KOPT-K1 (cell line): ENCODE results near the gene ZNF556.

Source experiments
- H3K27ac ChIP-seq: fragments of 200-600 bp; sonication (generic); 2 replicates; pipeline ENCODE4 v1.5.1; 2016; ENCODE audit warnings: antibody characterized with exemption, mild to moderate bottlenecking, low read depth, low read length; ENCODE audit not compliant: poor library complexity, severe bottlenecking
- H3K36me3 ChIP-seq: fragments of 200-600 bp; sonication (generic); 2 replicates; pipeline ENCODE4 v1.5.1; 2017; ENCODE audit warnings: antibody characterized with exemption, mild to moderate bottlenecking, low read length, moderate library complexity; ENCODE audit not compliant: insufficient read depth
- H3K9me3 ChIP-seq: fragments of 200-600 bp; sonication (generic); 2 replicates; pipeline ENCODE4 v1.5.1; 2017; ENCODE audit warnings: antibody characterized with exemption, low read length, mild to moderate bottlenecking; ENCODE audit not compliant: insufficient read depth, poor library complexity, severe bottlenecking

ZNF556 gene

DNA sequence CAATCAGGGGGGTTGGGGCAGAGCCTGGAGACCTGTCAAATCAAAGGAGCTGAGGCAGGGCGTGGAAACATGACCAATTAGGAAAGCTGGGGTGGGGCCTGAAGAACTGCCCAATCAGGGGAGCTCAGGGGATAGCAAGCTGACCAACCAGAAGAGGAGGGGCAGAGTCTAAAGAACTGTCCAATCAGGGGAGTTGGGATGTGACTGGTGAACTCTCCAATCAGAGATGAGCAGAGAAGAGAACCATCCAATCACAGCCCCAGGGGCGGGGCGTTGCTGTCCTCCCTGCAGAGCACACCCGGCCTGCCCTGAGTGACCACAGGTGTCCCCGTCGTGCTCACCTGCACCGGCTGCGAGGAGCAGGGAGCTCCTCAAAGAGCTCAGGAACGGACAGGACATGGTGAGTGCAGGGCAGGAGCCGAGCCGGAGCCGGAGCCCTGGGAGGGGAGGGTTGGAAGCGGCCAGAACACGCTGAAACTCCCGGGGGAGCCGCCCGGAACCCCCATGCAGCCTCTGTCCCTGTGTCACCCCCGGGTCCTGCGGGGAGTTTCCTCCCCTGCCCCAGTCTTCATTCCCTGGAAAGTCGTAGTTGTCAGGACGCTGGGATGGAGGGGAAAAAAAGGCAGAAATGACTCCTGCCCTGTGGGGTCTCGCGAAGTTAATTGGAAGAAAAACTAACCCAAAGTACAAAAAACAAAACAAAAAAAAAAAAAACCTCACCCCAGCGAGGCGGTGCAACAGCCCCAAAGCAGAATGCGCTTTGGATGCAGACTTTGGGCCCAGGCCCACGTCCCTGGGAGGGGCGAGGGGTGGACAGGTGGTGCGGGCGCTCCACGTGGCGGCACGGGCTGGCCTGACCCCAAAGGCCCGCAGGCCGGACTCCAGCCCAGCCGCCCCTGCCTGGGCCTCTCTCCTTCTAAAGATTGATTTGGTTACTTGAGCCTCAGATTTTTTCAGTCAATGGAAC, at the start of gene ZNF556:
Gene ZNF556 (plus strand): TSS at position 311 of the 967 bp plus-strand sequence. CDS start 87 bp downstream, at position 398.
- no peaks in the 10 kb centered on the region for H3K36me3 ChIP-seq
- H3K9me3 ChIP-seq = peaks cover 23% of the 10 kb centered on the region
- no peak within 1 kb of the TSS for H3K27ac ChIP-seq

DNA sequence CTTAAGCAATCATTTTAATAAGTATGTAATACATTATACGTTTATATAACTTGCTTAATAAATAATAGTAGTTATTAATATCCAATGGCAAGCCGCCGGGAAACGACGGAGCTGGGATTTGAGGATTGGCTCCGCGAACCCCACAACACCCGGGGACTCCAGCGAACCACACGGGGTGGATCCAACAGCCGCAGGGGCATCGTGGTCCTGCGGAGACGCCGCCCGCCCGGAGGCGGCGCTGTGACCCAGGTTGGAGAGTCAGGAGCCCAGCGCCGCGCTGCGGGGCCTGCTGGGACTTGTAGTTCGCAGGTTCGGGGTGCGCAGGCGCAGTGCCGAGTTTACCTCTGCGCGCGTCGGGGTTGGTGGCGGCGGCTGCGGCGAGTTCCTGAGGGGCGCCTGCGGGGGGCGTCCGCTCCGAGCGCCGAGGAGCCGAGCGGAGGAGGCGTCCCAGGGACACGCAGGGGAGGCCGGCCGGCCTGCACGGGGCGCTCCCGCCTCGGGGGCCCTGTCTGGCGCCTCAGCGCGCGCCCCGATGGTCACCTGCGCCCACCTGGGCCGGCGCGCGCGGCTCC, 47.5 kb upstream of the ZNF556 start, which contains the start of gene ZNF554:
Gene ZNF554 (plus strand): TSS at position 329 of the 572 bp plus-strand sequence. CDS start 204 bp downstream, at position 533.
- Histone ChIP-seq H3K36me3 (peaks cover 14% of the 10 kb centered on the region), H3K27ac (peak within 1 kb of the TSS; percentile 50), H3K9me3 (no peaks in the 10 kb centered on the region)

DNA sequence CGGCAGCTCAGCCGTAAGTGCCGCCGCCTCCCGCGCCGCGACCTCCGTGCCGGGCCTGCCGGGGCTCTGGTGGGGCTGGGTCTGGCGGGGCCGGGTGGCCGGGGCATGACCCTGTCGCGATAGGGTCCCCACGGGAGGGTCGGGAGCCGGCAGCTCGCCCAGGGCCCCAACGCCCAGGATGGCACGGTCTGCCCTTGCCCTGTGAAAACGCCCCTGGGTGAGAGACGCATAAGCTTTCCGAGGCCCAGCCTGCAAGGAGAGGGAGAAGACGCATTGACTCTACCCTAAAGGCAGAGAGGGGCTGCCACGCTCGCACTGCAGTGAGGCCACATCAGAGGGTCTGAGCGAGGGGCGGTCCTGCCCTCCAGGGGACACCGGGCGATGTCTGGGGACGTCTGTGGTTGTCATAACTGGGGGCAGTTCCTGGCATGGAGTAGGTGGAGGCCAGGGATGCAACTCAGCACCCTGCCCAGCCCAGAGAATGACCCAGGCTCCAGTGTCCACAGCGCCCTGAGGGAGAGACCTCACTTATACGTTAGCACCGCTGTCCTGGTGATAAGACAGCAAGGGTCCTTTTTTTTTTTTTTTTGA, 46.9 kb upstream of the ZNF556 start:
- Histone ChIP-seq H3K36me3 (peaks cover 8% of the 10 kb centered on the region), H3K9me3 (no peaks in the 10 kb centered on the region), H3K27ac (peak overlapping the region; percentile 50)

DNA sequence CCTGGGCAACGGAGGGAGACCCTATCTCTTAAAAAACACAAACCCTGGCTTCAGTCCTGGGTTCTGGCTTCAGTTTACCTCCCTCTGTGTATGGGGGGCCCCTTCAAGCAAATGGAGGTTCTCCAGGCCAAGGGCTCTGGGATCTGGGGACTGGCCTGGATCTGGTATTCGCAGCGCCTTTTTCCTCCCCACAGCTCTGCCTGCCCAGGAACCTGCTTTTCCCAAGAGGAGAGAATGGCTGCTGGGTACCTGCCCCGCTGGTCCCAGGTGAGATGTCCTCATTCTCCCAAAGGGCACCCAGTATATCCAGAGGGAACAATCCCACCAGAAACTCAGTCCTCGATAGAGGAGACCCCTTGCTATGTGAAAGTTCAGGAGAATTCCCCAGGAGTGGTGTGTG, 44.3 kb upstream of the ZNF556 start:
- H3K27ac ChIP-seq = no peak overlapping the region
- H3K36me3 ChIP-seq = peaks cover 2% of the 10 kb centered on the region; the same call in 1 of the 2 replicates
- peaks cover 5% of the 10 kb centered on the region for H3K9me3 ChIP-seq

DNA sequence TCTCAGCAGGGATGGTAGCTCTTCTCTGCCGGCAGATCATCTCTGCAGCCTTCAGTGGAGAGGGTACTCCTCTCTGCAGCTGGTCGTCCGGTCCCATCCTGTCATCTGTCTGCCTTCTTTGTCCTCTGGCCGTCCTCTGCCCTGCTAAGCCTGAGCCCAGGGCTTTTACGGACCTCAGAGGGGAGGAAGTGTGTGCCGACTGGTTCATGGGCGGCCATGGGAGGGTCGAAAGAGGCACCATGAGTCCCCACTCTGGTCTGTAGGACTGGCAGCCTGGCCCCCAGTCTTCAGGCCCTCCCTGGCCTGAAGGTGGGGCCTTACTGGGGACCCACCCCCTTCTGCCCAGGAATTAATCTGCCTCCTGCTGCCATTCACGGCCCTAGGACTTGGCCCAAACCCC, 43.5 kb upstream of the ZNF556 start:
- Histone ChIP-seq H3K36me3 (peaks cover 7% of the 10 kb centered on the region; the same call in 1 of the 2 replicates), H3K9me3 (peaks cover 13% of the 10 kb centered on the region), H3K27ac (no peak overlapping the region)

DNA sequence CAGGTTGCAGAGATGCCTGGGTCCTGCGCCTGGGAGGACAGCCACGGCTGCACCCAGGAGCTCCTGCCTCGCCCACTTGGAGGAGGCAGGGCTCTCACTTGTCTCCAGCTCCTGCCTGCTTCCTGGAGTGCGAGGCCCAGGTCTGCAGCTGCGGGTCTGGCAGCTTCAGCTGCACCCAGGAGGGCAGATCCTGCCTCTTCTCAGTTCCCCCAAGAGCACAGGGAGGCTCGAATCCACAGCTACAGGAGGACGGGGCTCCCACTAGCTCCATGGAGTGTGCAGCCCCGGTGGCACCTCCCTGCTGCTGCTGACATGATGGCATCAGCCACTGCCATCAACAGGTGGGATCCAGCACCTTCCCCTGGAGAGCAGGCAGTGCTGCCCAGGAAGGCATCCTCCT, 43.0 kb upstream of the ZNF556 start:
- Histone ChIP-seq H3K9me3 (peaks cover 13% of the 10 kb centered on the region), H3K27ac (no peak overlapping the region), H3K36me3 (peaks cover 7% of the 10 kb centered on the region; the same call in 1 of the 2 replicates)

DNA sequence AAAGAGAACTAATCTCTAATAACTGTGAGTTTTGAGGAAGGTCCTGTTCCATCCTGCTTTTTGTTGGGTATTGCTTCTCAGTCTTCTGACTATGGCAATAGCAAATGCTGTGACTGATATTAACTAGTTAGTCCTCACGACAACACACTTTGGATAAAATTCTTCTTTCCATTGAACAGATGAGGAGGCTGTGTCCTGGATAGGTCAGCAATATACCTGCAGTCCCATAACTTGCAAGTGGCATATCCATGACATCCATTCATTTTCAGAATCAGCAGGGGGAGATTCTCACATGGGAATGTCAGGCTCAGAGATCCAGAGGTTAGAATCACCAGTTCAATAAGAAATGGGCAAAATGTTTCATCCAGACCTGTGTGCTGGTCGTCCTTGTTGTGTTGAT, 40.1 kb upstream of the ZNF556 start:
- Histone ChIP-seq H3K36me3 (peaks cover 7% of the 10 kb centered on the region; the same call in 1 of the 2 replicates), H3K9me3 (peaks cover 31% of the 10 kb centered on the region), H3K27ac (no peak overlapping the region)

DNA sequence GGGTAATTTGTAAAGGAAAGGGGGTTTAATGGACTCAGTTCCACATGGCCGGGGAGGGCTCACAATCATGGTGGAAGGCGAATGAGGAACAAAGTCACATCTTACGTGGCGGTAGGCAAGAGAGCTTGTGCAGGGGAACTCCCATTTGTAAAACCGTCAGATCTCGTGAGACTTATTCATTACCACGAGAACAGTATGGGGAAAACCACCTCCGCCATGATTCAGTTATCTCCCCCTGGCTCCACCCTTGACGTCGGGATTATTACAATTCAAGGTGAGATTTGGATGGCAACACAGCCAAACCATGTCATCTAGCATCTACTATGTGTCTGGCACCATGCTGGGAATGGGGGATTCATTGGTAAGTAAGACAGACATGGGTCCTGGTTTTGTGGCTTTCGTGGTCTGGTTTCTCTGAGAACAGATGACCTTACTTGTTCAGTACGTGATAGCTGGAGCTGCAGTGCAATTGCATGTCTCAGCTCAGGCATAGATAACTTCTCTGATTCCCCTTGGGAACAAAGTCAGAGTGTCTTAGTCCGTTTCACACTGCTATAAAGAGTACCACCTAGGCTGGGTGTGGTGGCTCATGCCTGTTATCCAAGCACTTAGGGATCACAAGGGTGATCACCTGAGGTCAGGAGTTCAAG, 39.2 kb upstream of the ZNF556 start:
- Histone ChIP-seq H3K9me3 (peaks cover 41% of the 10 kb centered on the region), H3K36me3 (peaks cover 13% of the 10 kb centered on the region; the same call in 1 of the 2 replicates), H3K27ac (no peak overlapping the region)

DNA sequence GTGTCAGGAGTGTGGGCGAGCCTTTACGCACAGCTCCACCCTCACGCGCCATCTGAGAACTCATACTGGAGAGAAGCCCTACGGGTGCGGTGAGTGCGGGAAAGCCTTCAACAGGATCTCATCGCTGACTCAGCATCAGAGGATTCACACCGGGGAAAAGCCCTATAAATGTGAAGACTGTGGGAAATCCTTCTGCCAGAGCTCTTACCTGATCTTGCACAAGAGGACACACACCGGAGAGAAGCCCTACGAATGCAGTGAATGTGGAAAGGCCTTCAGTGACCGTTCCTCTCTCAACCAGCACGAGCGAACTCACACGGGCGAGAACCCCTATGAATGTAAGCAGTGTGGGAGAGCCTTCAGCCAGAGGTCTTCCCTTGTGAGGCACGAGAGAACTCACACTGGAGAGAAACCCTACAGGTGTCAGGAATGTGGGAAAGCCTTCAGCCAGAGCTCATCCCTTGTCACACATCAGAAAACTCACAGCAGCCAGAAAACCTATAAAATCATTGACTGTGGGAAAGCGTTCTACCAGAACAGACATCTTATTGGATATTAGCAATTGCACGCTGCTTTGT, 32.8 kb upstream of the ZNF556 start:
- Histone ChIP-seq H3K36me3 (peaks cover 24% of the 10 kb centered on the region), H3K9me3 (peaks cover 90% of the 10 kb centered on the region), H3K27ac (no peak overlapping the region)

DNA sequence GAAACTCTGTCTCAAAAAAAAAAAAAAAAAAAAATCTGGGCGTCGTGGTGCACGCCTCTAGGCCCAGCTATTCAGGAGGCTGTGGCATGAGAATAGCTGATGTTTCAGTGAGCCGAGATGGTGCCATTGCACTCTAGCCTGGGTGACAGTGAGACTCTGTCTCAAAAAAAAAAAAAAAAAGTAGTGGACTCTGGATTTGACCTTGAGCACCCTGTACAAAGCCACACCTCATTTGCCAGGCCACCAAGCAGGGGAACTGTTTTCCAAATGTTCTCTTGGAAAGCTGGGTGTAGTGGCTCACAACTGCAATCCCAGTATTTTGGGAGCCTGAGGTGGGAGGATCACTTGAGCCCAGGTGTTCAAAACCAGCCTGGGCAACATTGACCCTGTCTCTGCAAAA, 29.7 kb upstream of the ZNF556 start:
- peaks cover 23% of the 10 kb centered on the region for H3K36me3 ChIP-seq
- no peak overlapping the region for H3K27ac ChIP-seq
- peaks cover 85% of the 10 kb centered on the region for H3K9me3 ChIP-seq

DNA sequence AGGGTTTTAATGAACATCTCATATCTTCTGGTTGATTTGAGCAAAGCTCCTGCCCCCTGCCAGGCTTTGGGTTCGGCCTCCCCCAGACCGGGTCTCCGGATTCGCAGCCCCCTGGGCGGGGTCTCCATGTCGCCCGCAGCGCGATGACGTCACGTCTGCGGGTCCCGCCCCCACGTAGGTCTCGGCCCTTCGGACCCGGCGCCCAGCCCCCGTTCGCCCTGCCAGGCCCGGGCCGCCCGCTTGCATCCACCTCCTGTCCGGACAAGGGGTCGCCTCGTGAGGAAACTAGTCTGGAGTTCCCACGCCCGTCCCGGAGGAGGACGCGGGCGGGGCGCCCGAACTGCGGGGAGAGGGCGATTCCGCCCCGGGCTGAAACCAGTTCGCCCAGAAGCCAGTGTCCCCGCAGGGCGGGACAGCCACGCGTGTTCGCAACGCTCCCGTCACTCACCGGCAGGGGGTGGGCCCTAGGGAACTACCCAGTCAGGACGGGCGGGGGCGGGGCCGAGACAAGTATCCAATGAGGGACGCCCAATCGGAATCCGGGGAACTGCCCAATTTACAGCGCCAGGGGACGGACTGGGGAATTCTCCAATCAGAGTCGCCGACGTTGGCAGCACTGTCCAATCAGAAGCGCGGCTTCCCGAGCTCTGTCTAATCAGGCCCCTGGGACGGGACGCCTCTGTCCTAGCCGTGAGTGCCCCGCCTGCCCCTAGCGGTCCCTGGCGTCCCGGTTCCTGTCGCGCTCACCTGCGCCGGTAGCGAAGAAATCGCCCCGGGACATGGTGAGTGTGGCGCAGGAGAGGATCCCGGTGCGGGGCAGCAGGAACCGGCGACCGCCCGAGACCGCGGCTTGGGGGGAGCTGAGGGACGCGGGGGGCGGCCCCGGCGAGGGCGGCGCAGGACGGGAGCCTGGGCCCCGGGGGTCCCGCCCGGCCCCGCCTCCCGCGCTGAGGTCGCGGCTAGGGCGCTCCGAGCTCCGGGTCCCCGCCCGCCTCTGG, 26.0 kb upstream of the ZNF556 start, which contains the start of gene ZNF555:
Gene ZNF555 (plus strand): TSS at position 682 of the 998 bp plus-strand sequence. CDS start 98 bp downstream, at position 780.
- Histone ChIP-seq H3K27ac (peak within 1 kb of the TSS; percentile 62), H3K36me3 (no peaks in the 10 kb centered on the region), H3K9me3 (peaks cover 48% of the 10 kb centered on the region)

DNA sequence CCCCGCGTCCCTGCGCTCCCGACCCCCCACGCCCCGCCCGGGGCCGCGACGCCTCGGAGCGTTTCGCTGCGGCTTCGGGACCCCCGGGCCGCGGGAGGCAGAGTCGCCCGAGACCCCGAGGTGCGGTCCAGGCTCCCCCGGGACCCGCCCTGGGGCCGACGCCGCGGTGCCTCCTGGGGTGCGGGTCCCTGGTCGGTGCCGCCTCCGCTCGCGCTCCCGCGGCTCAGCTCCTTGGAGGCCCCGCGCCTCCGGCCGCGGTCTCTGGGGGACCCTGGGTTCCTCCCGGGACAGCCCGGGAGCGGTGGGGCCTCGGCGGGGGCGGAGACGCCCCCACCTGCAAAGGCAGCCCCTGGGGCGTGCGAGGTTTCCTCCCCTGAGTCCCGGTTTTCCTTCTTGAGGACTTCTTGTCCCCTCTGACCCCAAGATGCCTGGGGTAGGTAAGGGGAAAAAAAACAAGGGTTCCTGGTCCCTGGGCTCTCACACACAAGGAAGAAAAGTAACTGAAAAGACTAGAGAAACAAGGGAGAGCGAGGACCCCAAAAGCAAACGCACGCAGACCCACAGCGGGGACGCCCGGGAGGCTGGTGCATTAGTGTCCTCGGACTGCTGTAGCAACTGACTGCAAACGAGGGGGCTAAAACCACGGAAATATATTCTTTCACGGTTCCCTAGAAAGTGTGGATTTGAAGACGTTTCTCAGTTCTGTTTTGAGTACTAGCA, 25.1 kb upstream of the ZNF556 start:
- Histone ChIP-seq H3K9me3 (peaks cover 39% of the 10 kb centered on the region), H3K36me3 (no peaks in the 10 kb centered on the region), H3K27ac (peak overlapping the region; percentile 62)

DNA sequence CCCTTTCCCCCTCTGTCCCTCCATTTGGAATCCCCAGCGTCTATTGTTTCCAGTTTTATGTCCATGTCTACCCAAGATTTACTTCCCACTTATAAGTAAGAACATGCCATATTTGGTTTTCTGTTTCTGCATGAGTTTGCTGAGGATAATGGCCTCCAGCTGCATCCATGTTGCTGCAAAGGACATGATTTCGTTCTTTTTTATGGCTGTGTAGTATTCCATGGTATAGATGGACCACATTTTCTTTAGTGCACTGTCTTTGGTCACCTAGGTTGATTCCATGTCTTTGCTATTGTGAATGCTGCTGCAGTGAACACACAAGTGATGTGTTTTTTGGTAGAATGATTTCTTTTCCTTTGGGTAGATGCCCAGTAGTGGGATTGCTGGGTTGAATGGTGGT, 22.0 kb upstream of the ZNF556 start:
- Histone ChIP-seq H3K9me3 (peaks cover 25% of the 10 kb centered on the region), H3K36me3 (no peaks in the 10 kb centered on the region), H3K27ac (no peak overlapping the region)
